DOHH2 (cell line): ENCODE results near the gene COPE.

ENCODE experiments used
- H3F3A ChIP-seq: fragments of 200-600 bp; sonication (generic), shearing (Covaris generic); 2 replicates; pipeline ENCODE4 v1.6.0; 2016; ENCODE audit warnings: antibody characterized with exemption, mild to moderate bottlenecking; ENCODE audit not compliant: control insufficient read depth, insufficient read depth
- H3K27ac ChIP-seq: fragments of 200-600 bp; sonication (generic); 2 replicates; pipeline ENCODE4 v1.5.1; 2014; ENCODE audit warnings: low read depth, mild to moderate bottlenecking, low read length, moderate library complexity
- H3K27me3 ChIP-seq: fragments of 200-600 bp; sonication (generic); 2 replicates; pipeline ENCODE4 v1.6.1; 2014; ENCODE audit warnings: mild to moderate bottlenecking, low read length, mixed read lengths; ENCODE audit not compliant: control insufficient read depth
- H3K36me3 ChIP-seq: fragments of 200-600 bp; sonication (generic); 2 replicates; pipeline ENCODE4 v1.6.1; 2014; ENCODE audit warnings: mild to moderate bottlenecking, low read length, moderate library complexity, mixed read lengths; ENCODE audit not compliant: control insufficient read depth
- H3K4me1 ChIP-seq: fragments of 200-600 bp; sonication (generic); 2 replicates; pipeline ENCODE4 v1.6.1; 2014; ENCODE audit warnings: mild to moderate bottlenecking, low read length, mixed read lengths; ENCODE audit not compliant: control insufficient read depth
- H3K4me2 ChIP-seq: fragments of 200-600 bp; sonication (generic); 2 replicates; pipeline ENCODE4 v1.6.0; 2014; ENCODE audit warnings: mild to moderate bottlenecking, low read length, moderate library complexity
- H3K4me3 ChIP-seq: fragments of 200-600 bp; sonication (generic); 2 replicates; pipeline ENCODE4 v1.5.1; 2014; ENCODE audit warnings: mild to moderate bottlenecking, low read length, mixed read lengths
- H3K79me2 ChIP-seq: fragments of 200-600 bp; sonication (generic); 2 replicates; pipeline ENCODE4 v1.6.1; 2014; ENCODE audit warnings: mild to moderate bottlenecking, low read length, mixed read lengths; ENCODE audit not compliant: control insufficient read depth
- H3K9me2 ChIP-seq: fragments of 200-600 bp; sonication (generic); replicated peaks from 2 replicates; pipeline ENCODE4 v1.6.1; 2014; ENCODE audit warnings: mild to moderate bottlenecking, low read length, mixed read lengths; ENCODE audit not compliant: control insufficient read depth
- H3K9me3 ChIP-seq: fragments of 200-600 bp; sonication (generic); 2 replicates; pipeline ENCODE4 v1.6.1; 2014; ENCODE audit warnings: antibody characterized with exemption, low read length, mixed read lengths; ENCODE audit not compliant: control insufficient read depth, insufficient read depth
- H4K20me1 ChIP-seq: fragments of 200-600 bp; sonication (generic); 2 replicates; pipeline ENCODE4 v1.6.0; 2014; ENCODE audit warnings: low read depth, mild to moderate bottlenecking, antibody characterized with exemption, low read length, moderate library complexity; ENCODE audit not compliant: control insufficient read depth, insufficient read depth
- EZH2phosphoT487 ChIP-seq: fragments of 200-600 bp; sonication (generic); IDR thresholded peaks from 2 replicates; pipeline ENCODE4 v1.6.1; 2017; ENCODE audit warnings: borderline replicate concordance, mild to moderate bottlenecking, antibody characterized with exemption, low read length, moderate library complexity, mixed read lengths
- TF ChIP-seq, protein P1 (sequence below): fragments of 200-600 bp; sonication (generic); IDR thresholded peaks from one replicate; pipeline ENCODE4 v1.5.1; 2014; ENCODE audit warnings: antibody characterized with exemption, mild to moderate bottlenecking, low read depth, low read length; ENCODE audit not compliant: poor library complexity, severe bottlenecking

The COPE gene

DNA sequence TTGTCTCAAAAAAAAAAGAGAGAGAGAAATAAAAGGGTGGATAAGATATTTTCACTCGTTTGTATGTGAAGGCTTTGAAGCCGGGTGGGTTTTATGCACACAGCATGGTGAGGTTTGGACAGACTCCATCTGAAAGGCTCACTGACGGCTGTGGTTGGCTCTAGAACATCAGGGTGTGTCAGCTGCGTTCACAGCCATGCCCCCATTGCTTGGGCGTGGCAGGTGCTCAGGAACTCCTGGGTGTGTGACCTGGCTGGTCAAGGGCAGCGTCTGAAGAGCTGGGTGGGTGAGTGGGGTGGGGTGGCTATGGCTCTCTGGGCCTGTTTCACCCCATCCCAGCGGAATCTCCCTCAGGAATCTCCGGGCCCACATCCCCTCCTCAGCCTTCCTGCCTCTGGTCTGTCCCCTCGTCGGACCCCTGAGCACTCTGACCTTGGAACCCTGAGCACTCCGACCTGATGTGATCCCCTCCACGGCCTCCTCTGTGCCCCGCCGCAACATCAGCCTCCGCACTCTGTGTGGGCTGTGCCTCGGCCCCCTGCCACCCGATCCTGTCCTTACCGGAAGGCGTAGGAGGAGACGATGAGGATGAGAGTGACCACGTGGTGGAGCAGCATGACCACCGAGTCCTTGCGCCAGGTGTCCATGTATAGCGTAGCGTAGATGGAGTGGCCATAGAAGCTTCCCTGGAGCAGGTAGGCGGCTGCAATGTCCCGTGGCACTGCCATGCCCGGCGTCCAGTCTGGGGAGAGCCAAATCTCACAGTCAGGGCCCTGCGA is 35.5 kb downstream of the COPE start:
- no peaks in the 10 kb centered on the region for H3K36me3 ChIP-seq

GRCh38 chr19:18881491-18881890 is 37.7 kb downstream of the COPE start:
- Histone ChIP-seq H3K9me3 (no peaks in the 10 kb centered on the region), H3K4me2 (no peak overlapping the region), H3K27ac (no peak overlapping the region), H4K20me1 (0 out of 2 replicates have a peak, but pooled peaks cover 3% of the 10 kb centered on the region), H3K4me1 (peaks cover 8% of the 10 kb centered on the region; the same call in 1 of the 2 replicates), H3K36me3 (no peaks in the 10 kb centered on the region), H3K79me2 (no peaks in the 10 kb centered on the region), H3K27me3 (no peaks in the 10 kb centered on the region), H3K9me2 (no peaks in the 10 kb centered on the region), H3K4me3 (no peak overlapping the region), H3F3A (0 out of 2 replicates have a peak, but pooled peaks cover 2% of the 10 kb centered on the region)
- TF ChIP-seq, protein P1, sequence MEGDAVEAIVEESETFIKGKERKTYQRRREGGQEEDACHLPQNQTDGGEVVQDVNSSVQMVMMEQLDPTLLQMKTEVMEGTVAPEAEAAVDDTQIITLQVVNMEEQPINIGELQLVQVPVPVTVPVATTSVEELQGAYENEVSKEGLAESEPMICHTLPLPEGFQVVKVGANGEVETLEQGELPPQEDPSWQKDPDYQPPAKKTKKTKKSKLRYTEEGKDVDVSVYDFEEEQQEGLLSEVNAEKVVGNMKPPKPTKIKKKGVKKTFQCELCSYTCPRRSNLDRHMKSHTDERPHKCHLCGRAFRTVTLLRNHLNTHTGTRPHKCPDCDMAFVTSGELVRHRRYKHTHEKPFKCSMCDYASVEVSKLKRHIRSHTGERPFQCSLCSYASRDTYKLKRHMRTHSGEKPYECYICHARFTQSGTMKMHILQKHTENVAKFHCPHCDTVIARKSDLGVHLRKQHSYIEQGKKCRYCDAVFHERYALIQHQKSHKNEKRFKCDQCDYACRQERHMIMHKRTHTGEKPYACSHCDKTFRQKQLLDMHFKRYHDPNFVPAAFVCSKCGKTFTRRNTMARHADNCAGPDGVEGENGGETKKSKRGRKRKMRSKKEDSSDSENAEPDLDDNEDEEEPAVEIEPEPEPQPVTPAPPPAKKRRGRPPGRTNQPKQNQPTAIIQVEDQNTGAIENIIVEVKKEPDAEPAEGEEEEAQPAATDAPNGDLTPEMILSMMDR = no peak
- TF ChIP-seq EZH2phosphoT487 = no peak

More for the DNA sequence above, 35.5 kb downstream of the COPE start:
- no peak for TF ChIP-seq EZH2phosphoT487
- TF ChIP-seq, protein P1 = no peak
- H3K9me2 ChIP-seq = no peaks in the 10 kb centered on the region
- no peaks in the 10 kb centered on the region for H3K9me3 ChIP-seq
- no peaks in the 10 kb centered on the region for H4K20me1 ChIP-seq
- H3K4me1 ChIP-seq = peaks cover 8% of the 10 kb centered on the region; the same call in 1 of the 2 replicates
- 0 out of 2 replicates have a peak, but pooled peaks cover 2% of the 10 kb centered on the region for H3F3A ChIP-seq
- H3K79me2 ChIP-seq = no peaks in the 10 kb centered on the region
- H3K4me3 ChIP-seq = no peak overlapping the region
- no peak overlapping the region for H3K27ac ChIP-seq
- H3K4me2 ChIP-seq = no peak overlapping the region
- H3K27me3 ChIP-seq = no peaks in the 10 kb centered on the region

DNA sequence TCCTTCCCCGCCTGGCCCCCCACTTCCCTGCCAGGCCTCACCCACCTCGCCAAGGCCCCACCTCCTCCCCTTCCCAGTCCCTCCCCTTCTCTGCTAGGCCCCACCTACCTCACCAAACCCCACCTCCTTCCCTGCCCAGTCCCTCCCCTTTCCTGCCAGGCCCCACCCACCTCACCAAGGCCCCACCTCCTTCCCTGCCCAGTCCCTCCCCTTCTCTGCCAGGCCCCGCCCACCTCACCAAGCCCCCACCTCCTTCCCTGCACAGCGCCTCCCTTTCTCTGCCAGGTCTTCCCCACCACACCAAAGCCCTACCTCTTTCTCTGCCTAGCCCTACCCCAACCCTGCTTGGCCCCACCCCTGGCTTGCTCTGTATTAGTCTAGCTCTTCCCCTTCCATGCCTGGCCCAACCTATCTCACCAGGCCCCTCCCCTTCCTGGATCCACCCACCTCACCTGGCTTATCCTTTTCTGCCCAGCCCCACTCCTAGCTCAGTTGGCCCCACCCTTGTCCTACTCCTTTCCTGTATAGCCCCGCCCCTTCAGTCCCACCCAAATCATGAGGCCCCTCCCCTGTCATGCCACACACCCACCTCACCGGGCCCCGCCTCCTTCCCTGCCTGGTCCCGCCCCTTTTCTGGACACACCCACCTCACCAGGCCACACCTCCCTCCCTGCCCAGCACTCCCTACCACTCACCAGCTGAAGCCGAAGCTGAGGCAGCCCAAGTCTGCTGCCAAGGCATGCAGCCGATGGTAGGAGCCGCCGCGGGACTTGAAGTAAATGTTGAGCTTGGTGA is 39.4 kb downstream of the COPE start:
- H3K36me3 ChIP-seq = no peaks in the 10 kb centered on the region
- H3F3A ChIP-seq = peaks cover 5% of the 10 kb centered on the region
- H4K20me1 ChIP-seq = 0 out of 2 replicates have a peak, but pooled peaks cover 3% of the 10 kb centered on the region
- H3K27me3 ChIP-seq = no peaks in the 10 kb centered on the region
- peaks cover 8% of the 10 kb centered on the region; the same call in 1 of the 2 replicates for H3K4me1 ChIP-seq
- H3K4me3 ChIP-seq = no peak overlapping the region
- no peaks in the 10 kb centered on the region for H3K9me2 ChIP-seq
- H3K9me3 ChIP-seq = no peaks in the 10 kb centered on the region
- TF ChIP-seq, protein P1 = no peak
- TF ChIP-seq EZH2phosphoT487 = no peak
- no peak overlapping the region; the same call in 1 of the 2 replicates for H3K4me2 ChIP-seq
- no peak overlapping the region for H3K27ac ChIP-seq
- H3K79me2 ChIP-seq = no peaks in the 10 kb centered on the region
